D721Med (cell line): ENCODE data around the gene GOLGA5.

ENCODE experiments used
- DNase-seq: peaks from one replicate; pipeline ENCODE4 v3.0.0; 2011; ENCODE audit warnings: low spot score; ENCODE audit not compliant: insufficient read length
- FAIRE-seq: peaks from 2 replicates; lab custom pipeline; 2011; peaks lifted over from hg19 to GRCh38; lab: Jason Lieb, UNC
- TF ChIP-seq, protein P1 (sequence below): IDR thresholded peaks from 2 replicates; pipeline ENCODE4 v1.5.1; 2012; ENCODE audit warnings: mild to moderate bottlenecking, control low read depth; ENCODE audit not compliant: insufficient read depth; ENCODE audit errors: missing control alignments

The GOLGA5 gene

DNA sequence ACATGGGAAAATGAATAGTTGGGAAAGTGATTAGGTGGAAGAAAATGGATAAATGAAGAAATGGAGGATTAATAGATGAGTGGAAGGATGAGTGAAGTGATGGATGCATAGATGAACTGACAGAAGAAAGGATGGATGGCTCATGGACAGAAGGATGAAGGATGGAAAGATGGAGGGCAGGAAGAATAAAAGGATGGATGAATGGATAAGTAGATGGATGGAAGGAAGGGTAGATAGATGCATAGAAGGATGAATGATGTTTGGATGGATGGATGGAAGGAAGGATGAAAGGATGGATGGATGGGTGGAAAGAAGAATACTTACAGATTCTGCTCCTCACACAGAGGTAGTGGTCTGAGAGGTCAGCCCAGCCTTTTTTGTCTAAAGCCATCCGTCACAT, 93.1 kb downstream of the GOLGA5 start:
- TF ChIP-seq, protein P1, sequence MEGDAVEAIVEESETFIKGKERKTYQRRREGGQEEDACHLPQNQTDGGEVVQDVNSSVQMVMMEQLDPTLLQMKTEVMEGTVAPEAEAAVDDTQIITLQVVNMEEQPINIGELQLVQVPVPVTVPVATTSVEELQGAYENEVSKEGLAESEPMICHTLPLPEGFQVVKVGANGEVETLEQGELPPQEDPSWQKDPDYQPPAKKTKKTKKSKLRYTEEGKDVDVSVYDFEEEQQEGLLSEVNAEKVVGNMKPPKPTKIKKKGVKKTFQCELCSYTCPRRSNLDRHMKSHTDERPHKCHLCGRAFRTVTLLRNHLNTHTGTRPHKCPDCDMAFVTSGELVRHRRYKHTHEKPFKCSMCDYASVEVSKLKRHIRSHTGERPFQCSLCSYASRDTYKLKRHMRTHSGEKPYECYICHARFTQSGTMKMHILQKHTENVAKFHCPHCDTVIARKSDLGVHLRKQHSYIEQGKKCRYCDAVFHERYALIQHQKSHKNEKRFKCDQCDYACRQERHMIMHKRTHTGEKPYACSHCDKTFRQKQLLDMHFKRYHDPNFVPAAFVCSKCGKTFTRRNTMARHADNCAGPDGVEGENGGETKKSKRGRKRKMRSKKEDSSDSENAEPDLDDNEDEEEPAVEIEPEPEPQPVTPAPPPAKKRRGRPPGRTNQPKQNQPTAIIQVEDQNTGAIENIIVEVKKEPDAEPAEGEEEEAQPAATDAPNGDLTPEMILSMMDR = no peak
- DNase-seq (no peak), FAIRE-seq (no peak)

DNA sequence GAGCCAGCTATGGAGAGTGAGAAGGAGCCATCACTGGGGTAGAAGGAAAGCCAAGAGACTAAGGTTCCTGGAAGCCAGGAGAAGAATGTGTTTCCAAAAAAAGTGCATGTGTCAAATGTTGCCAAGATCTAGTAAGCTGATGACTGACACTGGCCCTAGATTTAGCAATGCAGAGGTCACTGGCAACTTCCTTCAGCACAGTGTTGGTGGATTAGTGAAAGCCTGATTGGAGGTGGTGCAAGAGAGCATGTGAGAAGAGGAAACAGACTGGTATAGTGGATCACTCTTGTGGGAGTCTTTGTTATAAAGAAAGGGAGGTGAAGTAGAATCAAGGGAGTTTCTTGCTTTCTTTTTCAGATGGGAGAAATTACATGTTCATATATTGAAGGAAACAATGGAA, 94.8 kb downstream of the GOLGA5 start:
- no peak for FAIRE-seq
- no peak for DNase-seq

More for the DNA sequence above, 94.8 kb downstream of the GOLGA5 start:
- TF ChIP-seq, protein P1 = no peak
